Smooth muscle cell (in vitro differentiated cells): ENCODE results near the gene CDH7. TPM values are rescaled to one million over a fixed set of nuclear protein-coding genes. Genes with fewer than 3 reads are reported as not detected.

Source experiments
- DNase-seq: peaks from one replicate; lab custom pipeline; 2025; ENCODE audit not compliant: unreplicated experiment; lab: John Stamatoyannopoulos, UW
- H2AFZ ChIP-seq: fragments of 200-600 bp; sonication (generic); 2 replicates; pipeline ENCODE4 v1.6.0; 2016; ENCODE audit warnings: antibody characterized with exemption, low read depth, mild to moderate bottlenecking
- H3F3A ChIP-seq: fragments of 200-600 bp; sonication (generic); 2 replicates; pipeline ENCODE4 v1.6.0; 2017; ENCODE audit warnings: antibody characterized with exemption, low read depth
- H3K27ac ChIP-seq: fragments of 200-600 bp; sonication (generic); 2 replicates; pipeline ENCODE4 v1.5.1; 2016; ENCODE audit warnings: low read depth, mild to moderate bottlenecking
- H3K27me3 ChIP-seq: fragments of 200-600 bp; sonication (generic); 2 replicates; pipeline ENCODE4 v1.6.1; 2016; ENCODE audit warnings: low read depth, mild to moderate bottlenecking
- H3K36me3 ChIP-seq: fragments of 200-600 bp; sonication (generic); 2 replicates; pipeline ENCODE4 v1.5.1; 2016; ENCODE audit warnings: low read depth
- H3K4me1 ChIP-seq: fragments of 200-600 bp; sonication (generic); 2 replicates; pipeline ENCODE4 v1.5.1; 2016; ENCODE audit warnings: low read depth
- H3K4me2 ChIP-seq: fragments of 200-600 bp; sonication (generic); 2 replicates; pipeline ENCODE4 v1.6.0; 2016; ENCODE audit warnings: mild to moderate bottlenecking
- H3K4me3 ChIP-seq: fragments of 200-600 bp; sonication (generic); 2 replicates; pipeline ENCODE4 v1.5.1; 2016; ENCODE audit warnings: mild to moderate bottlenecking
- H3K79me2 ChIP-seq: fragments of 200-600 bp; sonication (generic); 2 replicates; pipeline ENCODE4 v1.6.0; 2016; ENCODE audit warnings: low read depth, mild to moderate bottlenecking
- H3K9ac ChIP-seq: fragments of 200-600 bp; sonication (generic); 2 replicates; pipeline ENCODE4 v1.6.0; 2016; ENCODE audit warnings: low read depth
- H3K9me3 ChIP-seq: fragments of 200-600 bp; sonication (generic); replicated peaks from 2 replicates; pipeline ENCODE4 v1.5.1; 2016; ENCODE audit warnings: low read depth
- H4K20me1 ChIP-seq: fragments of 200-600 bp; sonication (generic); 2 replicates; pipeline ENCODE4 v1.6.0; 2016; ENCODE audit warnings: low read depth
- CTCF ChIP-seq: fragments of 200-600 bp; sonication (generic); IDR thresholded peaks from 2 replicates; pipeline ENCODE4 v1.5.1; 2017; ENCODE audit warnings: borderline replicate concordance, mild to moderate bottlenecking, antibody characterized with exemption; ENCODE audit not compliant: insufficient read depth, poor library complexity, severe bottlenecking
- WGBS: methylation state at CpG from one replicate; pipeline ENCODE4 v1.1.7; 2016; ENCODE audit warnings: low lambda C conversion rate; 5-methylcytosine and 5-hydroxymethylcytosine counted together
- polyA plus RNA-seq: library from polyadenylated mRNA; unstranded; fragments of >200 nt; fragmentation: Nextera tagmentation; extraction: Ambion mirVana; gene quantifications from 2 replicates; pipeline ENCODE4 v1.2.1, GENCODE V29; 2016
- total RNA-seq: library from RNA; depleted of rRNA; stranded (reverse); fragments of >200 nt; gene quantifications from 2 replicates; pipeline ENCODE4 v1.2.3, GENCODE V29; 2014

The CDH7 gene
- total and polyA plus RNA-seq, 2 experiments from 2014 or later = 8.2 to 16.5 TPM

- Histone ChIP-seq H3K9ac (no peak overlapping the region), H3K9me3 (no peaks in the 10 kb centered on the region), H3K79me2 (no peaks in the 10 kb centered on the region), H4K20me1 (no peaks in the 10 kb centered on the region), H3K27me3 (no peaks in the 10 kb centered on the region), H3K4me3 (no peak overlapping the region), H3K4me1 (no peaks in the 10 kb centered on the region), H3K4me2 (no peak overlapping the region), H3K36me3 (no peaks in the 10 kb centered on the region), H3K27ac (no peak overlapping the region), H2AFZ (no peak overlapping the region), H3F3A (no peaks in the 10 kb centered on the region)
- 79% methylated on average over 4 of the region's 4 CpGs for WGBS
- TF ChIP-seq CTCF = peak; percentile 40
- no peak for DNase-seq
These were observed 188.0 kb downstream of the CDH7 start for GRCh38 chr18:65938592-65939372.
